ENCODE measurements around the gene GRAP.

GRAP gene

DNA sequence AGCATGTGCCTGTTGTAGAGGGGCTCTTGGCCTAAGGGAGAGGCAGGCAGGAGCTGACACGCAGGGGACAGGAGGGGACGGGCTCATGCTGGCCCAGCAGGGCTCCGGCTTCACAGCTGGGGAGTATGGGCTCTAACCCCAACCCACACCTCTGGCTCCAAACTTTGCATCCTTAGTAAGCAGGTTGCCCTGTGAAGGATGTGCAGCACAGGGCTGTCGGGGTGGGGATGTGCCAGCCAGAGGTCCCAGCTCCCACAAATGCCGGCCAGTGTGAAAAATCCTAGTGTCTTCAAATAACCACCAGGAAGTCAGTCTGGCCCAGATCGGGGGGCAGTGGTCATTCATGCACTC is 28.2 kb downstream of the GRAP start:
- no peak for DNase-seq (ENCODE audit: low spot score)

DNA sequence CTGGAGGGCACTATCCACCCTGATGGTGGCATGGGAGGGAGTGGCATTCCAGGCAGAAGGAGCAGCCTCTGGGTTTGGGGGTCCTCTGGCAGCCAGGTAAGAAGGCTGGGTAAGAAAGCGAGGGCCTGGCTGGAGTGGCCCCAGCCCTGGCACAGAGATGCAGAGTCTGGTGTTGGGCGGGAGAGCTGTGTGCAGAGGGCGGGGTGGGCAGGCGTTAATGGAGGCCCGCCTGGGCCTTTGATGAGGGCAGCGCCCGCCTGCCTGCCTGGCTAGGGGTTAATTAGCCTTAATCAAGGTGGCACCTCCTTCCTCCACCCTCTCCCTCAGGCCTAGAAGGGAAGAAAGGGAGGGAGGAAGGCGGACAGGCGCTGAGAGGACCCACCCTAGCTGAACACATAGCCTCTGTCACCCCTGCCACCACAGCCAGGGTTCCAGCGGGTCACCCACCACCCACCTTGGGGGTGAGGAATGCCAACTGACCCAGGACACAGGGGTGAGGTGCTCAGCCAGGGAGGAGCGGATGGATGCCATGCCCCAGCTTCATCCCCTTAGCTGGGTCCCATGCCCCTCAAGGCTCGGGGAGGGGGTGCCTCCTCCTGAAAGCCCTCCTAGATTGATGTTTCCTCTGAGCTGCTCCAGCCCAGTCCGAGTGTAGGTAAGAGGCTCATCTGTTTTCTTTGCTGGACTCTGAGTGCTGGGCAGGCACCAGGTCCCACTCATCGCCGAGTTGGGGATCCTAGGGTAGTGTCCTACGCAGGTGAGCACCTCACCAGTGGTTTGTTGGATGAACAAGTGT is 28.8 kb downstream of the GRAP start:
- no peak for DNase-seq (ENCODE audit: low spot score)

DNA sequence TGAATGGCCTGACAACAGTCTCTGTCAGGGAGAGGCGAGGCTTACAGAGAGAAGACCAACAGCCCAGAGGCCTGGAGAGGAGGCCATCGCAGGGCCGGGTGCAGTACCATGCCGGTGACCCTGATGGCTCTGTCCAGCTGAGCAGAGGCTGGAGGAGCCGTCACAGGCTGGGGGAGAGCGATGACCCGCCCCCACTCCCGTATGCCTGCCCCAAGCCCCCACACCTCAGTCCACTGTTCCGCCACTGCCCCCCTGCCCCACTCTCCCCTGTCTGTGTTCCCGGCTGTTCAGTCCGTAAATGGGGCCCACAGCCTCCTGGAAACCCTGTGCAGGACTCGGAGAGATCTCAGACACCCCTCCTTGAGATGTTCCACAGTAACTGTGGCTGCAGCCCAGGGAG is 29.4 kb downstream of the GRAP start:
- no peak for DNase-seq (ENCODE audit: low spot score)

DNA sequence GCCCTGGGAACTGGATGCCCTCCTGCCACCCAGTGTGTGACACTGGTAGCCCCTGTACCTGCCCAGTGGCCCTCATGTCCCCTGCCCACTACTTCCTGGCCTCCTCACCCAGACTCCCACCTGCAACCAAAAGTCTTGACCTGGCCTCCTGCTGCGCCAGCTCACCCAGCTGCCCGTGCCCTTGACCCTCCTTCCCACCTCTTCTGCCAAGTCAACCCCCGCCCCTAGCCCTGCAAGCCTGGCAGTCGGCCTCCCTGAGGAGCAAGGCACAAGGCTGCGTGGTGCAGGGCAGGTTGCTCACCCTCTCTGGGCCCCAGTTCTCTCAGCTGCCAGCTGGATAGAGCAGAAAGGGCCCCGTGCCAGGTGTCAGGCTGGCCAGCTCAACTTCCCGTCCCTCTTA is 29.9 kb downstream of the GRAP start:
- DNase-seq (ENCODE audit: low spot score) = no peak

DNA sequence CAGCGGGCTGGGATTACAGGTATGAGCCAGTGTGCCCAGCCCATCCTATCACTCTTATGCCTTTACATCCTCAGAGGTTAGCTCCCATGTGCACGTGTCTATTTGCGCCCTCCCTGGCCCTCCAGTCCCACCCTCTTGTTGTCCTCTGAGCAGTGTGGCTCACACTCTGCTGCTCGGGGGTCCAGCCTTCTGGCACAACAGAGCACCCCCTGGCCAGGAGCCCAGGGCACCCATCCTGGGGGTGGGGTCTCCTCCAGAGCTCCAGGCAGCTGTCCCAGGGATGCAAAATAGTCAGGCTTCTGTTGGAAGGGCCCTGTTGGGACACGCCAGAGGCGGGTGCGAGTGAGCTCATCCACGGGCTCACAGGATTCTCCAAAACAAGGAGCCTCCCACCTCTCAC is 30.5 kb downstream of the GRAP start:
- DNase-seq (ENCODE audit: low spot score) = no peak

DNA sequence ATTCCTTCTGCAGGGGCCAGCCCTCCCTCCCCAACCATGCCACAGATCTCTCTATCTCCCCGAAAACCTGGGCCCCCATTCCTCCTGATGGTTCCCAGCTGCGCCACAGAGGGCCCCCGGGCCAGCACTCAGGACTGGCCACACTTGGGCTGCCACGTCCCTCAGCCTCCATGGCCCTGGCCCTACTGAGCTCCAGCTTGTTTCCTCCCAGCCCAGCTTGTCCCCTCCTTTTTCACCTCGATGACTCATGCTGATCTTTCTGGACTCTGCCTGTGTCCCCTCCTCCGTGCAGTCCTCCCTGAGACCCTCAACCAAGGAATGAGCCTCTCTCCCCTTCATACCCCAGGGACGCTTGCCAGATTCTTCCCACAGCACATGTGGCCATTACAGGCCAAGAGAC is 31.3 kb downstream of the GRAP start:
- DNase-seq (ENCODE audit: low spot score) = no peak

DNA sequence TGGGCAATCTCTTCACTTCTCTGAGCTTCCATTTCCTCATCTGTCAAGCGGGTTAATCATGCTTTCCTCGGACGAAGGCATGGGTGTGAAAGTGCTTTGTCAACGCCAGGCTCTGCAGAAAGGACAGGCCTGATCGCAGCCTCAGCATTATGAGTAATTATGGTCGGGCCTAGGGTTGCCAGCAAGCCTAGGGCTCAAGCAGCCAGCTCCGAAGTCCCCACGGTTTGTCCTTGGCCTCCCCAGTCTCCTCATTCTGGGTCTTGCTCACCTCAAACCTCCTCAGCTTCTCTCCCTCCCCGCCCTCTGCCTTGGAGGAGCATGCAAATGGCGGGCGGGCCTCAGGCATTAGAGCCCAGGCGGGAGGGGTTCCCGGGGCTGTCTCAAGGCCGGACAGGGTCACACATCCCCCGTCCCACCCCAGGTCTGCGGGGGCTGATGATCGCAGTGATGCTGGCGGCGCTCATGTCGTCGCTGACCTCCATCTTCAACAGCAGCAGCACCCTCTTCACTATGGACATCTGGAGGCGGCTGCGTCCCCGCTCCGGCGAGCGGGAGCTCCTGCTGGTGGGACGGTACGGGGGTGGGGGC is 32.0 kb downstream of the GRAP start:
- no peak for DNase-seq (ENCODE audit: low spot score)

DNA sequence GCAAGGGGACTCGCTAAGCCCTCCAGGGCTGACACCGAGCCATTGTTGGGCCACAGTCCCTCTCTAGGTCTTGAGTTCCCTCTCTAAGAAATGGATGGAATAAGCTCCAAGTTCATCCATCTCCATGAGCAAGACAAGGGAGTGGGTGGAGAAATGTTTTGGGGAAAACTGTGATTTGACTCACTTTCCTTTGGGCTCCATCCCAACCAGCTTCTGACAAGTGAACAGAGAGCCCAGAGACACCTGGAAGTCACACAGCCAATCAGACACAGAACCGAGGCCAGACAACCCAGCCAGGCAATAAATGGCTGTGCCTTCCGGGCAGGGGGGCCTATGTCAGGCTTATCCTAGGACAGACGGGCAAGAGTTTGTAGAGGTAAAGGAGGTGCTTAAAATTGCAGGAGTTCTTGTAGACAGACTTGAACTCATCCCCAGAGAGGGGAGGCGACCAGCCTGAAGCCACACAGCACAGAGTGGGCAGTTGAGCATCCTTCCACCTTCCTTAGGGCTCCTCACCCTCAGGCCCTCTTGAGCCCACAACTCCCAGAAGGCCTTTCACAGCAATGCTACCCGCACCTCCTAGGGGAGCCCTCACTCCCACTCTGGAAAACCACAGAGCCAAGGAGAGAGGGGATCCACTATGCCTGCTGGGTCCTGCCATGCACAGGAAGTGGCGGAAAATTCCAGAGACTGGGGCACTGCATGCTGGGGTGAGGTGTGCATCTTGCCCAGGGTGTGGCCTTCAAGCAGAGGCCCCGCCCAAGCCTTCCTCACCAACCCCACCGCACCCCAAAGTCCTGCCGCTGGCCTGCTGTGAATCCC is 32.7 kb downstream of the GRAP start:
- DNase-seq (ENCODE audit: low spot score) = no peak

DNA sequence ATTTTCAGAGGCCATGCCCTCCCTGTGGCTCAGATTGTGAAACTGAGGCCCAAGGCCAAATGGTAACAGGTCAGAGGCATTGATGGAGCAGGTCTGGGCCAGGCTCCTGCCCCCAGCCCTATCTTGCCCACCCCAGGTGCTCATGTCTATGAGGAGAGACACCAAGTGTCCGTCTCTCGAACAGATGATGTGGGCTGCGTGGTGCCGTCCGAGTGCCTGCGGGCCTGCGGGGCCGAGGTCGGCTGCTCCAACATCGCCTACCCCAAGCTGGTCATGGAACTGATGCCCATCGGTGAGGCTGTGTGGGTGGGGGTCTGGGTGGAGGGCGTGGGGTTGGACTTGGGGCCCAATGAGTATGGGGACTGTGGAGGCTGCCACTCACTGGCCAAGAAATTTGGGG is 33.5 kb downstream of the GRAP start:
- DNase-seq (ENCODE audit: low spot score) = no peak

DNA sequence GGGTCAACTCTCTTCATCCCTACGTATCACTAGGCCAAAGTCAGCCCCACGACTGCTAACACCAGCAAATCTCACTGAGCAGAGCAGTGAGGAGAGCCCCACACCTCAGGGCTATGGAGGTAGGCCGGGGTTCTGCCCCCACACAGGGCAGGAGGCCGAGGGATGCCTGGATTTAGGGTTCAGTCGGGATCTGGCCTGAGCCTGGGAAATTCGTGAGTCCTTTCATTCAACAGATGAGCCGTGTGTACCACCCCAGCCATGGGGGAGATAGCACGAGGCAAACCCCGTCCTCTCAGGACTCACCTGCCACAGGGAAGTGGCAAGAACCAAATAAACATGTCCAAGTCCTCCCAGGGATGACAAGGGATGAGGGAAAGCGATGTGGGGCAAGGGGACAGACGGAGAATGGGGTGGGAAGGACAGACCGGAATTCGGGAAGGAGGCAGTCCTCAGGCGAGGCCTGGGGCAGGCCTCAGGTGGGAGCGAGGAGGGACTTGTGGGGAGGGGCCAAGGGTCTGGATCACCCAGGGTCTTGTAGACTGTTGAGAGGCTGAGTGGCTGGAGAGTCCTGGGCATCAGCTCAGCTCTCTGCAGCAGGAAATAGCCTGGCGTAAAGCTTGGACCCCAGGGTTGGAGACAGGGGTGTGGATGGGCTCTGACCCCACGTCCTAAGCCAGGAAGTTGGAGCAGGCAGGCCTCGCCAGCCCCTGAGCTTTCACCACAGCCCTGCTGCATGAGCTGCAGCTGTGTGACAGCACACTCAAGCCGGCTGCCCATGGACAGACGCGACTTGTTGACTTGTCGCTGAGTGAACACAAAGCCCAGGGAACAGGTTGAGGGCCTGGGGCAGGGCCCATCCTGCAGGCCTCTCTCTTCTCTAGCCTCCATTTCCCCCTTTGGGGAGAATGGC is 34.3 kb downstream of the GRAP start:
- DNase-seq (ENCODE audit: low spot score) = no peak

DNA sequence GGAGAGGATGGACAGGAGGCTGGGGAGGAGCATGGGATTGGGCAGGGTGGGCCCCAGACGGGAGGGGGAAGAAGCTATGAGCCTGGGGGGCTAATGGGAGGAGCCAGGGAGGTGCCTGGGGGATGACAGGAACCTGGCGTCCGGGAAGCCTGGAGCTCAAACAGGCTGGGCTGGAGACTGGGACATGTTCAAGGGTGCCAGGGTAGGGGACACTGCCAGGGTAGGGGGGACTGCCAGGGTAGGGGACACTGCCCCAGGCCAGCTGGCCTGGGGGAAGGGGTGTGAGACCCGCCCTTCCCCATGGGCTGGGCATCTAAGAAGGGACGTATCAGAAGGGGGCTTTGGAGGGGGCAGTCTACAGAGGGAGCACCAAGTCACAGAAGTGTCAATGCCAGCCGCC is 35.2 kb downstream of the GRAP start:
- no peak for DNase-seq (ENCODE audit: low spot score)

DNA sequence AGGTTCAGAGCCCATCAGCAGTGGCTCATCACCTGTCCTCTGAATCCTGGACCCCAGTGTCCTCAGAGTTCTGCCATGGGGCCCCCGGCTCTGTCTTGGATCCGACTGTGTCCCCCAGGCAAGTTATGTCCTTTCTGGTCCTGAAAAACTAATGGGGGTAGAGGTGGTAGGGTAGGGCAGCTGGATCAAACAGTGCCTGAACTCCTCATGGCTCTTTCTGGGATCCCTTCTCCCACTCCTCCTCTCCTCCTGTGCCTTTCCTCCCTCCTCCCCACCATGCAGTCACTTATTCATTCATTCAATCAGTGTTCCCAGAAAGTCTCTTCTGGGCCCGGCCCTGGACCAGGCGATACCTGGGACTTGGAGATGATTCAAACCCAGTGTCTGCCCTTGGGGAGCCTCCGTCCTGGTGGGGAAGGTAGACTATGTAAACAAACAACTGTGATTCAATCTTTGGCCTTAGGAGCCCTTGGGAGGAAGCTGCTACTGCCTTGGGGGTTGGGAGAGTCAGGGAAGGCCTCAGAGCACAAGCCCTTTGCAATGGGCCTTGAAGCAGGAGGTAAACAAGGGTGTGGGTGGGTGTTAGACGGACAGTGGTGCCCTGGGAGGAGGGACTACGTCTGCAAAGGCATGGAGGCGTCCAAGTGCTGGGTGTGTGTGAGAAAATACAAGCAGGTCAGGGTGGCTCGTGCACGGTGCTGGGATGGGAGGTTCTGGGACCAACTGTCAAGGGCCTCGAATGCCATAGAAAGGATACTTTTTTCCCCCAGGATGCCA is 35.8 kb downstream of the GRAP start:
- DNase-seq (ENCODE audit: low spot score) = no peak

DNA sequence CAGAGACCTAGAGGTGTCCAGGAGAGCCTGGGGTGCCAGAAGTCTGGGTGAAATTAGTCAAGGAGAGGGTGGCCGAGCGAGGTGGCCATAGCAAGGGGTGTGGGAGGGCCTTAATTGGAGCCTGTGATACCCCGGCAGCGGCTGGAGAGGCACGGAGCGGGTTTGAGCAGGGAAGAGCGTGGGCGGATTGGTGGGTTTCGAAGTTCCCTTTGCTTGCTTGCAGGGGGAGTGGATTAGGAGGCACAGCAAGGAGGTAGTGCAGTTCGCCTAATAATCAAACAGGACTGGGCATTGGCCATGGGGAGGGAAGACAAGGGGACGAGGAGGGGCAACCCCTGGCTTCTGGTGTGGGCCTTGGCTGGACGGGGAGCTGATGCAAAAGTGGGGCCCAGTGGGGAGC is 36.8 kb downstream of the GRAP start:
- no peak for DNase-seq (ENCODE audit: low spot score)

DNA sequence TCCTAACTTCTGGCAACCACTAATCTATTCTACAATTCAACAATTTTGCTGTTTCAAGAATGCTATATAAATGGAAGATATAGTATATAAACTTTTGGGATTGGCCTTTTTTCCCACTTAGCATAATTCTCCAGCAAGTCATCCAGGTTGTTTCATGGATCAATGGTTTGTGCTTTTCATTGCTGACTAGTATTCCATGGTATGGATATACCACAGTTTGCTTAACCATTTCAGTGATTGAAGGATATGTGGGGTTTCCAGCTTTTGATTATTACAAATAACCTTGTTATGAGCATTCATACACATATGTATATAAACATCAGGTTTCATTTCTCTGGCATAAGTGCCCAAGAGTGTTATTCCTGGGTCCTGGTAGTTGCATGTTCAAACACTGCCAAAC is 40.1 kb downstream of the GRAP start:
- DNase-seq (ENCODE audit: low spot score) = no peak

DNA sequence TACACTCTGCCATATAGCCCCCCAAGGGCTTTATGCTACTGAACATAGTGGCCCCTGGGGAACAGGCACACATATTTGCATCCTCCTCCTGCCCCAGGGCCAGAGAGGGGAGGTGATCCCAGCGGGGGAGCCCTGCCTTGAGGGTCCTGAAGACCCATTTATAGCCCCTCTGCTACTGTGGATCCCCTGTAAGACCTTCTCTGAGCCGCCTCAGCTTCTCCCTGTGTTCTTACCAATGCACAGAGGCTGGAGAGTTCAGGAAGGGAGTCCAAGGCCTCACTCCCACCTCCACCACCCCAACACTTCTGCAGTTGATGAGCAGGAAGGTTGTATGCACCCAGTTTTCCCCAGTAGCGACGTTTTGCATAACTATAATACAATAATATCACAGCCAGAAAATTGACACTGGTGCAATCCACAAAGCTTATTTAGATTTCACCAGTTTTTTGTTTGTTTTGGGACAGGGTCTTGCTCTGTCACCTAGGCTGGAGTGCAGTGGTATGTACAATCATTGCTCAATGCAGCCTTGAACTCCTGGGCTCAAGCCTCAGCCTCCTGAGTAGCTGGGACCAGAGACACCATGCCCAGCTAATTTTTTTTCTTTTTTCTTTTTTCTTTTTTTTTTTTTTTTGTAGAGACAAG is 40.8 kb downstream of the GRAP start:
- DNase-seq (ENCODE audit: low spot score) = no peak

DNA sequence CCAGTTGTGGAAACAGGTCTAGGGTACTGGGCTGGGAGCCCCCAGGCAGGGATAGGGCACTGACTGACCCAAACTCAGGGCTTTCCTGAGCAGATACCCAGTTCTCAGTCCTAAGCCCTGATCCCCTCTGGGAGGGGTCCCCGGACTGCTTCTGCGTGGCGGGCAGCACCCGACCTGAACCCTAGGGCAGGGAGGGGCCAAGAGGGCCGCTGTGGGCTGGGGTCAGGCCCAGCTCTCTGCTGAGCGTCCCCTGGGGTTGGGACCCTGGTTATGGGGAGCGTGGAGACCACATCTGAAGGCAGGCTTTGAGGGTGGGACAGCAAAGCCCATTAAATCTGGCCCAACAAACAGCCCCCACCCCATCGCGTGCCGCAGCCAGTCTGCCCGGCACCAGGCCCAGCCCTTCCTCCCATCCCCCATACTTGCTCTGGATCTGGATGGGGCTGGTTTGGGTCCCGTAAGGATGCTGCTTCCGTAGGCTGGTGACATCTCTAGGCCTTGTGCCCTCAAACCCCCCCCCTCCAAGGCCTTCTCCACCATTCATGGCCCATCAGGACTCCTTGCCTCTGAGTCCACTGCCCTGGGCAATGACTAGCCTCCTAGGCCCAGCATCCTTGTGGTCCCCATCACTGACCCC is 41.5 kb downstream of the GRAP start:
- DNase-seq (ENCODE audit: low spot score) = no peak

DNA sequence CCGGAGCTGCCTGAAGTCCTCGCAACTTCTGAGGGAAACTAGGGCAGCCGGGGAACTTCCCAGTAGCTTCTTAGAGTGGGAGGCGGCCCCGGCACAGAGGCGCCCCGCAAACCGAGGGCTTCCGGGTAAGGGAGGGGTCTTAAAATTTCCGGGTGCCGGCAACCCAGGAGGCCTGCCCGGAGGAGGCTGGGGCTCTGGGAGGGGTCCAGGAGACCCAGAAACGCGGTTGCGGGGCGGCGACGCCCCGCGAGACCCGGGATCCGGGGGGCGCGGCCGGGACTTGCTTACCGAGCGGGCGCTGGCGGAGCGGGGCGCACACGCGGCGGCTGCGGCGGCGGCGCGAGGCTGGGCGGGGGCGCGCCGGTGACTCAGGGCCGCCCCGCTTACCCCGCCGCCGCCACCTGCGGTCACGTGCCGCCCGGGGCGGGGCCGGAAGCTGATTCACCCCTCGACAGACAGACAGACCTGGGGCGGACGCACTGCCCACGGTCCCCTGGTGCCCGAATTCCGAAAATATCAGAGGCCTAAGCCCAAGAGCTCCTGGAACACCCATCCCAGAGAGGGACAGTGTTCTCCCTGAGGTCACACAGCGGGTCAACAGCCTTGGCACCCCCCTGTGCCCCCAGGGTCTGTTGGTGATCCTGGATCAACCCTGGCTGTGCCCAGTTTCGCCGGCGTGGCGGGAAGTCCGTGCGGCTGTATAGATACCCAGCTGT is 42.2 kb downstream of the GRAP start, which contains the start of gene FAM83G:
Gene FAM83G (minus strand): TSS at position 344 of the 716 bp plus-strand sequence. CDS start 723 bp downstream, outside the sequence.
- peak; percentile 92 for DNase-seq (ENCODE audit: low spot score)

DNA sequence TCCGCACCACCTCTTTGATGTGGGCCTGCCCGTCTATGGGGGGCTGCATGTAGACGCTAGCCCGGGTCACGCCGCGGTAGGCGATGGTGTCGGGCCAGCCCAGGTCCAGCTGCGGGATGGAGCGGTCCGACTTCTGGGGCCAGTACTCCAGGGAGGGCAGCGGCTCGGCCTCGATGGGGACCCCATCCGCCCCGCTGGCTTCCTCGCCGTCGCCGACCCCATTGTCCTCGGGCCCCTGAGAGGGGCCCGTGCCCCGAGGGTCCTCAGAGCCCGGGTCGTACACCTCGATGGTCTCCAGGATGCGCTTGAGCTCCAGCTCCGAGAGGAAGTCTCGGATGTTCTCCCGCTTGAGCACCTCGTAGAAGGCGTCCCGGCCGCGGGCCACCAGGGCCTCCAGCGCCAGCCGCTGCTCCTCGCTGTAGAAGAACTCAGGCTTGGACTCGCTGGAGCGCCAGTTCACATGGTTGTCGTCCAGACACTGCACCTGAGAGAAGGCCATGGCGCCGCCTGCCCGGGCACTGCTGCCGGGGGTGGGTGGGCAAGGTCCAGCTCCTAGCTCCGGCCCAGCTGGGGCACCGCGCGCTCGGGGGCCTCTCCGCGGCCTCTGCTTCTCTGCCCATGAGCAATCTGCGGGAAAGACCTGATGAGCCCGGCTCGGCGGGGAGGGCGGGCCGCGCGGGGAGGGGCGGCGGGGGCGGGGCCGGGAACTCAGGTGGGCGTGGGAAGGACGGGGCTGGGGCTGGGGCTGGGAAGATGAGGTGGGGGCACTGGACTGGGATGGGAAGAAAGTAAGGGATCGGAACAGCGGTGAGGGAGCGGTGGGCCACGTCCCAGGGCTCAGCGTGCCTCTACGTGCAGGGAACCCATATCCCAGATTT is 43.0 kb downstream of the GRAP start:
- DNase-seq (ENCODE audit: low spot score) = peak; percentile 45
